ENCODE measurements around the gene MACROD2.

GRCh38 chr20:14882157-14882556 is 886.8 kb downstream of the MACROD2 start:
- no peak for TF ChIP-seq POLR2AphosphoS5 (IDR thresholded peaks at IDR 0.05; ENCODE audit: low read depth, low read length)
- TF ChIP-seq TAF1 (IDR thresholded peaks at IDR 0.05; ENCODE audit: borderline replicate concordance, insufficient read depth, low read length) = no peak
- TF ChIP-seq, protein P1, sequence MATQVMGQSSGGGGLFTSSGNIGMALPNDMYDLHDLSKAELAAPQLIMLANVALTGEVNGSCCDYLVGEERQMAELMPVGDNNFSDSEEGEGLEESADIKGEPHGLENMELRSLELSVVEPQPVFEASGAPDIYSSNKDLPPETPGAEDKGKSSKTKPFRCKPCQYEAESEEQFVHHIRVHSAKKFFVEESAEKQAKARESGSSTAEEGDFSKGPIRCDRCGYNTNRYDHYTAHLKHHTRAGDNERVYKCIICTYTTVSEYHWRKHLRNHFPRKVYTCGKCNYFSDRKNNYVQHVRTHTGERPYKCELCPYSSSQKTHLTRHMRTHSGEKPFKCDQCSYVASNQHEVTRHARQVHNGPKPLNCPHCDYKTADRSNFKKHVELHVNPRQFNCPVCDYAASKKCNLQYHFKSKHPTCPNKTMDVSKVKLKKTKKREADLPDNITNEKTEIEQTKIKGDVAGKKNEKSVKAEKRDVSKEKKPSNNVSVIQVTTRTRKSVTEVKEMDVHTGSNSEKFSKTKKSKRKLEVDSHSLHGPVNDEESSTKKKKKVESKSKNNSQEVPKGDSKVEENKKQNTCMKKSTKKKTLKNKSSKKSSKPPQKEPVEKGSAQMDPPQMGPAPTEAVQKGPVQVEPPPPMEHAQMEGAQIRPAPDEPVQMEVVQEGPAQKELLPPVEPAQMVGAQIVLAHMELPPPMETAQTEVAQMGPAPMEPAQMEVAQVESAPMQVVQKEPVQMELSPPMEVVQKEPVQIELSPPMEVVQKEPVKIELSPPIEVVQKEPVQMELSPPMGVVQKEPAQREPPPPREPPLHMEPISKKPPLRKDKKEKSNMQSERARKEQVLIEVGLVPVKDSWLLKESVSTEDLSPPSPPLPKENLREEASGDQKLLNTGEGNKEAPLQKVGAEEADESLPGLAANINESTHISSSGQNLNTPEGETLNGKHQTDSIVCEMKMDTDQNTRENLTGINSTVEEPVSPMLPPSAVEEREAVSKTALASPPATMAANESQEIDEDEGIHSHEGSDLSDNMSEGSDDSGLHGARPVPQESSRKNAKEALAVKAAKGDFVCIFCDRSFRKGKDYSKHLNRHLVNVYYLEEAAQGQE (IDR thresholded peaks at IDR 0.05; ENCODE audit: insufficient read depth in 1 of 2, low read depth in 2 of 2, low read length in 2 of 2) = no peak
- TF ChIP-seq SIN3A (IDR thresholded peaks at IDR 0.05; ENCODE audit: borderline replicate concordance, insufficient read depth, low read length) = no peak
- TF ChIP-seq FOXP2 (optimal IDR thresholded peaks at IDR 0.05; ENCODE audit: borderline replicate concordance, extremely low read depth, extremely low read length, insufficient read depth) = no peak
